ENCODE results near the gene GRM7. TPM values are rescaled to one million over a fixed set of nuclear protein-coding genes. Genes with fewer than 3 reads are reported as not detected.

Gene GRM7
- total and polyA plus RNA-seq, 2 of the 4 experiments (the other 2 are of a cell fraction): not detected

GRCh38 chr3:7423995-7424394, 563.1 kb downstream of the GRM7 start:
- WGBS, 2 experiments (ENCODE audit: extremely low coverage in 2 of 2, insufficient read length in 1 of 2): no CpG with 5 or more reads among the region's 4 CpGs
- no peak overlapping the region for H3K18ac ChIP-seq (ENCODE audit: low read depth, low read length)
- H3K4me1 ChIP-seq (ENCODE audit: control insufficient read depth, insufficient read depth, low read length): no peaks in the 10 kb centered on the region
- no TSS peak for BruUV-seq (replicated peaks)
- H3K79me1 ChIP-seq (ENCODE audit: low read depth in 1 of 2, low read length in 2 of 2): no peaks in the 10 kb centered on the region
- no peak overlapping the region for H3K56ac ChIP-seq (ENCODE audit: extremely low read depth, insufficient read depth, low read length)
- no peak overlapping the region for H2AK9ac ChIP-seq (replicated peaks; ENCODE audit: low read depth, low read length, poor library complexity)
- ATAC-seq (ENCODE audit: low read depth) (no peak), DNase-seq (no peak)
- no peaks in the 10 kb centered on the region for H3K36me3 ChIP-seq (ENCODE audit: control insufficient read depth, insufficient read depth, low read length)
- H4K5ac ChIP-seq (ENCODE audit: low read depth, low read length): no peak overlapping the region
- H3K9me3 ChIP-seq (ENCODE audit: control insufficient read depth, insufficient read depth, low read length): peaks cover 7% of the 10 kb centered on the region
- ChIA-PET POLR2A (ENCODE audit: unreplicated experiment) (no interaction called here), CTCF (no interaction called here)
- H3K27me3 ChIP-seq (ENCODE audit: control insufficient read depth, insufficient read depth, low read length): no peaks in the 10 kb centered on the region
- H3K9me1 ChIP-seq (ENCODE audit: insufficient read depth, low read length): no peaks in the 10 kb centered on the region
- no peak overlapping the region for H3K4me2 ChIP-seq (ENCODE audit: low read depth, low read length)
- H4K91ac ChIP-seq (ENCODE audit: insufficient read depth, low read depth, low read length): no peak overlapping the region
- in situ Hi-C loops (cut with MboI; ENCODE audit: low sequenced_read_pairs) (no loop called here), intact Hi-C loops (cut with micrococcal nuclease) (no loop called here), dilution Hi-C loops (cut with HindIII; ENCODE audit: low sequenced_read_pairs, unreplicated experiment) (no loop called here)
- H2BK20ac ChIP-seq (ENCODE audit: low read depth, low read length): no peak overlapping the region
- TF ChIP-seq CHD1 (IDR thresholded peaks at IDR 0.05; ENCODE audit: low read depth, low read length) (no peak), CEBPB (IDR thresholded peaks at IDR 0.05; ENCODE audit: low read depth, low read length) (no peak), MAZ (IDR thresholded peaks at IDR 0.05; ENCODE audit: borderline replicate concordance, low read depth, low read length) (no peak), CTCF (conservative IDR thresholded peaks at IDR 0.05; ENCODE audit: low read depth, low read length) (no peak), USF2 (IDR thresholded peaks at IDR 0.05; ENCODE audit: low read depth, low read length) (no peak), NFE2L2 (IDR thresholded peaks at IDR 0.05; ENCODE audit: low read depth, low read length) (no peak), RAD21 (IDR thresholded peaks at IDR 0.05; ENCODE audit: low read length) (no peak), BHLHE40 (IDR thresholded peaks at IDR 0.05; ENCODE audit: low read depth, low read length) (no peak), MAFK (IDR thresholded peaks at IDR 0.05; ENCODE audit: low read depth, low read length) (no peak), SMC3 (IDR thresholded peaks at IDR 0.05; ENCODE audit: low read depth, low read length) (no peak), RFX5 (IDR thresholded peaks at IDR 0.05; ENCODE audit: low read depth, low read length) (no peak), MXI1 (IDR thresholded peaks at IDR 0.05; ENCODE audit: borderline replicate concordance, low read depth, low read length) (no peak), RCOR1 (IDR thresholded peaks at IDR 0.05; ENCODE audit: insufficient replicate concordance, low read length) (no peak), POLR2A (IDR thresholded peaks at IDR 0.05; ENCODE audit: low read depth, low read length) (no peak), ELK1 (IDR thresholded peaks at IDR 0.05; ENCODE audit: borderline replicate concordance, low read depth, low read length) (no peak), FOS (IDR thresholded peaks at IDR 0.05; ENCODE audit: low read depth, low read length) (no peak)
- H3K9ac ChIP-seq (ENCODE audit: low read depth, low read length): no peak overlapping the region
- no peak overlapping the region for H2BK120ac ChIP-seq (ENCODE audit: low read depth, low read length)
- no peak overlapping the region for H3K14ac ChIP-seq (replicated peaks; ENCODE audit: low read depth, low read length)
- no peak overlapping the region for H3K4me3 ChIP-seq (ENCODE audit: insufficient read depth, low read depth, low read length)
- H2AFZ ChIP-seq (replicated peaks; ENCODE audit: low read length, poor library complexity): no peak overlapping the region
- no peak overlapping the region for H3K4ac ChIP-seq (ENCODE audit: low read depth, low read length)
- H4K20me1 ChIP-seq (ENCODE audit: insufficient read depth, low read length): no peaks in the 10 kb centered on the region
- no peak overlapping the region for H3K27ac ChIP-seq (ENCODE audit: insufficient read depth, low read length)
- no peak overlapping the region for H3K23ac ChIP-seq (ENCODE audit: low read depth, low read length)
- no peak overlapping the region for H2BK5ac ChIP-seq (ENCODE audit: low read depth, low read length, poor library complexity, severe bottlenecking)
- H2BK15ac ChIP-seq (ENCODE audit: low read depth, low read length): no peak overlapping the region
- H2AK5ac ChIP-seq (ENCODE audit: low read depth, low read length): no peak overlapping the region
- no peak overlapping the region for H4K8ac ChIP-seq (ENCODE audit: low read depth in 2 of 2, low read length in 2 of 2)

All from IMR-90 (cell line).